GM12872 (cell line): ENCODE data around the gene BMP7.

Source experiments
- CTCF ChIP-seq: IDR thresholded peaks from 3 replicates; pipeline ENCODE4 v1.5.1; 2011; ENCODE audit warnings: low read depth, mild to moderate bottlenecking, low read length, moderate library complexity; ENCODE audit not compliant: insufficient read depth

BMP7 gene

DNA sequence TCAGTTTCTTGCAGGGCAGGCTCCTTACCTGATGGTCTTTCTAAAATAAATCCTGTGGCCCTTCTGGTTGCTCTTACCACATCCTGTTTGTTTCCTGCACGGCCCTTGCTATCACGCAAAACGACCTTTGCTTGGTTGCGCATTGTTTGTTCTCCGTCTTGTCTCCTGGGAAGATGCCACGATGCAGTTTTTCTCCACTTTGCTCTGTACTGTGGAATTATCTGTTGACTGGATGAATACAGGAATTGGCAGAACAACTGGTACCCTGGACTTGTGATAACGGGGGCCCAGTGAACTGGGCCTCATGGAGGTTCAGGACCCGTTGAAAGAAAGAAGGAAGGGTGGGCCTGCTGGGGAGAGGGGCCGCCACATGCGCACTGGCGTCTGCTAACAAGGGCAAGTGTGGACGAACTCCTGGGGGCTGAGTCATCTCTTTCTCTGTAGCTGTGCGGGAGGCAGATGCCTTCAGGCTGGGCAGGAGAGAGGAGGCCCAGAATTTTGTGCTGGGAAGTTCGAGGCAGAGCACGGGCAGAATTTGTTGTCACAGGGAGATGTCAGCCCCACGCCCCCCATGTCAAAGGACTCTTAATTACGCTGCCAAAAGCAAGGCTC is 139.9 kb downstream of the BMP7 start:
- no peak for TF ChIP-seq CTCF

DNA sequence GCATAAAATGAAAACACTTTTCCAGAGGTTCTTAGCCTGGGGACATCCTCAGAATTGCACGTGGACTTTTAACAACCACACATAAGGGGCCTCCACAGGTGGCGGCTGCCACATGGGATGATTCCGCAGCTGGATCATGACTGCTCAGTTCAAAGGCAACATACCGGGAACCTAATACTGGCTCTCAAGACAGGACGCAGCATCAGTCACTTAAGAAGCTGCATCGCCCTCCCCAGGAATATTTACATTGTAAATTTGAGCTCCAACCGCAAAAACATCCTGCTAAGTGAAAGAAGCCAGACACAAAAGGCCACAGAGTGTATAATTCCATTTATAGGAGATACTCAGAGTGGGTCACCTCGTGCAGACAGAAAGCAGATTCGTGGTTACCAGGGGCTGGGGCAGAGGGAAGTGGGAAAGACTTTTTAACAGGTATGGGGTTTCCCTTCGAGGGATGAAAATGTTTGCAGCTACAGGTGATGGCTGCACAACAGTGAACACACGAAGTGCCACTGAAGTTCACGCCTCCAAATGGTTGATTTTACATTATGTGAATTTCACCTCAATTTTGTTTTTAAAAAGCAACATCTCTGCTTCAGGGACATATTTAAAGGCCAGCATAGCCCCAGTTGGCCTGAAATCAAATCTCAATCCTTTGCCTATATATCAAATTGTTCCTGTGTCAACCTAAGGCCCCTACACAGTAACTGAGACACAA is 141.5 kb downstream of the BMP7 start:
- no peak for TF ChIP-seq CTCF

GRCh38 chr20:57124366-57124765 is 142.1 kb downstream of the BMP7 start:
- TF ChIP-seq CTCF, result no peak

GRCh38 chr20:57123504-57123903 is 142.9 kb downstream of the BMP7 start:
- TF ChIP-seq CTCF, result no peak

DNA sequence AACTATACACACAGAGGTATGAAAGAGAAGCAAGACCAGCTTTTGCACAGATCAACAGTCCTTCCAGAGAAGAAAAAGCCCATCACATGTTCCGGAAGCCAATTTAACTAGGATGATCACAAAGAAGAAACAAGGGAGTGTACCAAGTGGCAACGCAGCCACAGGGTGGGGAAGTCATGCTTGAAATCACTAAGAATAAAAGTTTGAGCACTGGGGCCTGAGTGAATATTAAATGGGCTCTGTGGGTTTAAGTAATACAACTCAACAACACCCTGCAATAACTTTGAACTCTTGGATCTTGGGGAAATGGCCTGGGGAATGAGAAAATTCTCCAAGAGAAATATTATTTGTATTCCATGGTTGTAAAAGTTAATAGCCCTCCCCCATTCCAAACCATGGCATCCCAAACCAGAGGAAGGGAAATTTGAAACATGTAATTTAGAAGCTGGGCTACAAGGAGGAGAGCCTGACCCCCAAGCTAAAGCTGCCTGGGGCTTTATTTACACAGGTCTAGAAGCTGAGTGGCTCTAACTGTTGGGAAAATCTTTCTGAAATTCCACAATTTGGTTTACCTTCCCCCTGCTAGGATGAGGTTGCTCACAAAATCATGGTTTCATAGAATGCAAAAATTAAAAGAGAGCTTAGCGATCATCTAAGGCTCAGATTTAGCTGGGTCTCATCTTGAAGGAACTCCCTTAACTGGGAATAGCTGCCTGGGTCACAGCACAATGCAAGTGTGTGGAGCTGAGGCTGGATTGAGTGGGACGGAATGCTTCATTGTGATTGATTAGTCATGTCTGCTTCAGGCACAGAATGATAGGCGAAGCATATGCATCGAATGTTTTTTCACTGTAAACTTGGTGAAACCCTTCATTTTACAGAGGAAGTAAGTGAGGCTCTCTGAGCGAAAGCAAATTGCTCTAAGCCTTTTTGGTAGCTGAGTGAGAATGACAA is 143.6 kb downstream of the BMP7 start:
- no peak for TF ChIP-seq CTCF

- TF ChIP-seq CTCF, result no peak
These were observed 147.5 kb downstream of the BMP7 start for GRCh38 chr20:57118964-57119363.
